Kidney (tissue), 14 donors: Measurements from ENCODE around the gene MGAM2. TPM values are rescaled to one million over a fixed set of nuclear protein-coding genes. Genes with fewer than 3 reads are reported as not detected.

Source experiments
- DNase-seq, 5 donors: peaks; one replicate each; pipeline ENCODE4 v3.0.0-alpha.2; 2013 to 2020
- FAIRE-seq: peaks from 2 replicates; lab custom pipeline; 2012; peaks lifted over from hg19 to GRCh38; lab: Jason Lieb, UNC
- H3K27ac ChIP-seq, 2 donors: one replicate each; pipeline ENCODE4 v1.7.0; 2013; ENCODE audit warnings: low read depth in 2 of 2, low read length in 2 of 2, inconsistent platforms in 1 of 2
- H3K27me3 ChIP-seq: one replicate; pipeline ENCODE4 v1.7.1; 2013; ENCODE audit warnings: low read length, inconsistent platforms; ENCODE audit not compliant: control insufficient read depth, insufficient read depth
- H3K36me3 ChIP-seq, 3 donors: one replicate each; pipeline versions ENCODE4 v1.7.0 to v1.7.1; 2013; ENCODE audit warnings: low read length in 3 of 3, control low read depth in 1 of 3, inconsistent platforms in 1 of 3; ENCODE audit not compliant: insufficient read depth in 3 of 3, control insufficient read depth in 2 of 3
- H3K4me1 ChIP-seq, 3 donors: one replicate each; pipeline versions ENCODE4 v1.7.0 to v1.7.1; 2013; ENCODE audit warnings: low read length in 3 of 3, inconsistent platforms in 1 of 3, low read depth in 1 of 3; ENCODE audit not compliant: control insufficient read depth in 2 of 3, insufficient read depth in 2 of 3
- H3K4me3 ChIP-seq, 3 donors: one replicate each; pipeline versions ENCODE4 v1.7.0 to v1.8.1; 2013; ENCODE audit warnings: low read length in 3 of 3, control low read depth in 1 of 3, inconsistent platforms in 1 of 3
- H3K9ac ChIP-seq, 3 donors: one replicate each; pipeline versions ENCODE4 v1.7.0 to v1.7.1; 2013; ENCODE audit warnings: low read length in 3 of 3, control low read depth in 1 of 3, inconsistent platforms in 1 of 3
- H3K9me3 ChIP-seq, 3 donors: one replicate each; pipeline versions ENCODE4 v1.7.0 to v1.7.1; 2013; ENCODE audit warnings: low read length in 3 of 3, control low read depth in 1 of 3, inconsistent platforms in 1 of 3; ENCODE audit not compliant: control insufficient read depth in 2 of 3, insufficient read depth in 1 of 3
- CTCF ChIP-seq: IDR thresholded peaks from 3 replicates; pipeline ENCODE4 v1.5.1; 2012; ENCODE audit warnings: mild to moderate bottlenecking, moderate library complexity, borderline replicate concordance; ENCODE audit not compliant: insufficient read depth; ENCODE audit errors: extremely low read depth
- intact Hi-C: fragments of 100-400 bp; cut with DNase I; formaldehyde crosslinking; loops from one replicate; pipeline ENCODE4 v1.11.1; 2022
- polyA plus RNA-seq: library from polyadenylated mRNA; stranded (reverse); fragments of 350-450 nt; fragmentation: Illumina TruSeq; extraction: RNeasy Lipid Tissue Mini Kit (QIAGEN cat#74804); gene quantifications from one replicate; pipeline ENCODE4 v1.2.3, GENCODE V29; 2014; ENCODE audit warnings: low read depth, low replicate concordance; ENCODE audit not compliant: insufficient read depth
- total RNA-seq: library from RNA; stranded (reverse); fragmentation: NEBNext Ultra II Directional; extraction: Animal tissue kit (Norgen Biotek cat#: 25700); gene quantifications from one replicate; pipeline ENCODE4 v1.2.1, GENCODE V29; 2021
- donor health status: control.
- donor health status: control.
- donor health status: control.
- donor health status: control.
- donor health status: control.
- donor health status: DM: yes; HTN: yes; CAD: no.
- donor health status: Normal renal cell carcinoma (clear cell type).

MGAM2 gene
- total and polyA plus RNA-seq, 2 donors from 2014 or later = 0.13 TPM; not detected in 1

- Histone ChIP-seq H3K4me1 (no peaks in the 10 kb centered on the region), H3K36me3 (no peaks in the 10 kb centered on the region), H3K4me3 (no peak overlapping the region), H3K9ac (no peak overlapping the region), H3K27me3 (no peaks in the 10 kb centered on the region), H3K27ac (no peak overlapping the region), H3K9me3 (no peaks in the 10 kb centered on the region)
- DNase-seq (no peak), FAIRE-seq (no peak)
- intact Hi-C loops = no loop called here
- TF ChIP-seq CTCF = no peak
Measured at GRCh38 chr7:142120524-142120923, 9.0 kb downstream of the MGAM2 start.

- no peak for FAIRE-seq
- no peaks in the 10 kb centered on the region for H3K36me3 ChIP-seq
- no peak overlapping the region for H3K27ac ChIP-seq
- no peaks in the 10 kb centered on the region for H3K27me3 ChIP-seq
- TF ChIP-seq CTCF = no peak
- H3K9ac ChIP-seq = no peak overlapping the region
- intact Hi-C loops = no loop called here
- no peaks in the 10 kb centered on the region for H3K4me1 ChIP-seq
- no peak for DNase-seq
- H3K4me3 ChIP-seq = no peak overlapping the region
- no peaks in the 10 kb centered on the region for H3K9me3 ChIP-seq
Measured at GRCh38 chr7:142123184-142123583, 11.7 kb downstream of the MGAM2 start.

GRCh38 chr7:142125256-142125955 is 13.9 kb downstream of the MGAM2 start:
- TF ChIP-seq CTCF = no peak
- FAIRE-seq = no peak
- no peaks in the 10 kb centered on the region for H3K4me1 ChIP-seq
- no peak overlapping the region for H3K27ac ChIP-seq
- no peak for DNase-seq
- H3K9me3 ChIP-seq = no peaks in the 10 kb centered on the region
- intact Hi-C loops = no loop called here
- no peaks in the 10 kb centered on the region for H3K27me3 ChIP-seq
- no peak overlapping the region for H3K4me3 ChIP-seq
- no peaks in the 10 kb centered on the region for H3K36me3 ChIP-seq
- H3K9ac ChIP-seq = no peak overlapping the region
